Stimulated activated CD4-positive, alpha-beta T cell treated with anti-CD3 and anti-CD28 coated beads, TNF-alpha, amount 100 ng/mL, for 24 hours (primary cell): Measurements from ENCODE around the gene TBCK.
"Not testable (repeated sequence)": the region's sequence is repeated elsewhere in the genome, so short reads cannot be mapped to it uniquely, and the experiment has no call there.

Experiments used
- DNase-seq, 3 experiments: peaks; one replicate each; pipeline ENCODE4 v3.0.0-alpha.2; 2020; ENCODE audit warnings: low read depth in 3 of 3

Gene TBCK

GRCh38 chr4:106116025-106116424, 200.0 kb downstream of the TBCK start:
- DNase-seq: no peak

DNA sequence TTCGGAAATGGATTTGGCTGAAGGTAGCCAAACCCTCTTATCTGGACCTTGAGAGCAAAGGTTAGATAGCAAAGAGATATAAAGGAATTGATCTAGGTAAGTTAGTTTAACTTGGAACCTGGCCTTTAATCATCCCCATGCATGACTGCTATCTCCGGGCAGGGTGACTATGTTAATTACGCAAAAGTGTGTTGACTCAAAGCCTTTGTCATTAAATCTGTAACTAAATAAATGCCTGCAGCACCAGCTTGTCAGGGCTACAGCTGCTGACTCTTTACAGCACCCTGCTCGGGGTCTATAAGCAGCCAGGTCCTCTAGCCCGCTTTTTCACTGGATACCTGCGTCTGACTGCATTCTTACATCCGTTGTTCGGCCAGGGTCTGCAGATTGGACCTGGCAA, 201.7 kb downstream of the TBCK start:
- DNase-seq: no peak

GRCh38 chr4:106111778-106112469, 204.1 kb downstream of the TBCK start:
- DNase-seq: not testable (repeated sequence)

GRCh38 chr4:106109929-106110328, 206.1 kb downstream of the TBCK start:
- no peak for DNase-seq

GRCh38 chr4:106105697-106106096, 210.3 kb downstream of the TBCK start:
- no peak for DNase-seq

DNA sequence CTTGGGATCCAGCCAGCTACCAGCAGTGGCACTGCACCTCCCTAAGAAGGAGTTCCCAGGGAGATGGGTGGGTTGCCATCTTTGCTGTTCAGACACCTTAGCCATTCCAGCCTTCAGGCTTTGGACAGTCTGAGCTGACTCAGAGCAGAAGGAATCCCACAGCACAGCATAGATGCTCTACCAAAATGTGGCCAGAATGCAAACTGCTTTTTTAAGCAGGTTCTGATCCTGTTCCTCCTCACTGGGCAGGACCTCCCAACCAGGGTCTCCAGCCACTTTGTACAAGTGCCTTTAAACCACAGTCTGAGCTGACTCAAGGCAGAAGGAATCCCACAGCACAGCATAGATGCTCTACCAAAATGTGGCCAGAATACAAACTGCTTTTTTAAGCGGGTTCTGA, 211.7 kb downstream of the TBCK start:
- DNase-seq: no peak

- DNase-seq: no peak
Measured at GRCh38 chr4:106096454-106096853, 219.6 kb downstream of the TBCK start.

DNA sequence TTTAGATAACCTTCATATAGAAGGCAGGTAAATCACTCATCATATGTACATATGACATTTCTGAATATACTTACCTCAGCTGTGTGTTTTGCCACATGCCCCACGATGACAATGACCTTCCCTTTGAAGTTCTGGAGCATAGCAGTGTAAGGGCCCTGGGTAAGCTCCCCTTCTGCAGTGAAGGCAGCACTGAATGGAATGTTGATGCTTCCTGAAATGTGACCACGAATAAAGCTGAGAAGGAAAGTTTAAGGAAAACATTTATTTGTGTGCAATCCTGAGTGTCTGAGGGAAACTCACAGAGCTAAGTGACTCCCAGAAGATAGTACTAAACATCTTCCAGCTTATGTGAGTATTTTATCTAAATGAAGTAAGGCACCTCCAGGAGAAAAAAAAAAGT, 220.6 kb downstream of the TBCK start:
- no peak for DNase-seq

DNA sequence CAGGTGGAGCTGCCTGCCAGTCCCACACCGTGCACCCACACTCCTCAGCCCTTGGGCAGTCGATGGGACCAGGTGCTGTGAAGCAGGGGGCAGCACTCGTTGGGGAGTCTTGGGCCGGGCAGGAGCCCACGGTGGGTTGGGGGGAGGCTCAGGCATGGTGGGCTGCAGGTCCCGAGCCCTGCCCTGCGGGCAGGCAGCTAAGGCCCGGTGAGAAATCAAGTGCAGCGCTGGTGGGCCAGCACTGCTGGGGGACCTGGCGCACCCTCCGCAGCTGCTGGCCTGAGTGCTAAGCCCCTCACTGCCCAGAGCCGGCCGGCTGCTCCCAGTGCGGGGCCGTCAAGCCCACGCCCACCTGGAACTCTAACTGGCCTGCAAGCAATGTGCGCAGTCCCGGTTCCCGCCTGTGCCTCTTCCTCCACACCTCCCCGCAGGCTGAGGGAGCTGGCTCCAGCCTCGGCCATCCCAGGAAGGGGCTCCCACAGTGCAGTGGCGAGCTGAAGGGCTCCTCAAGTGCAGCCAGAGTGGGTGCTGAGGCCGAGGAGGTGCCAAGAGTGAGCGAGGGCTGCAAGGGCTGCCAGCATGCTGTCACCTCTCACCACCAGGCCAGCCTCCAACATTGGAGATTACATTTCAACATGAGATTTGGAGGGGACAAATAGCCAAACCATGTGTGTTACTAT, 223.5 kb downstream of the TBCK start:
- DNase-seq: no peak

GRCh38 chr4:106090826-106091225, 225.2 kb downstream of the TBCK start:
- no peak for DNase-seq

DNA sequence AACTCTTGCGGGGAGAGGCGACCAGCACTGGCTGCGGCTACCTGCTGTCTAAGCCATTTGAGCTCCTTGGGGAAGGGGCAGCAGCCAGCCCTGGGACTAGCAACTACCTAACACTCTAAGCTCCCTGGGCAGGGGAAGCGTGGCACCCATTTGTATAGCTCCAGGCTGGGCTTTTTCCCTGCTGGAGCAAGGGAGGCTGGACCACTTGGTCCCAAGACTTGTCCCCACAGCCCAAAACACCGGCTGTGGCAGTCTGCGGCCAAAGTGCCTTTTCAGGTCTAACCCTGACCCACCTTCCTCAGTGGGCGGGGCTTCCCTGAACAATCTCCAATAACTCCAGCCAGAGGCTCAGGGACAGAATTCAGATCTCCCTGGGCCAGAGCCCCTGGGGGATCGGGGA, 232.9 kb downstream of the TBCK start:
- DNase-seq: no peak

- DNase-seq: no peak
Measured at GRCh38 chr4:106080376-106080775, 235.6 kb downstream of the TBCK start.

DNA sequence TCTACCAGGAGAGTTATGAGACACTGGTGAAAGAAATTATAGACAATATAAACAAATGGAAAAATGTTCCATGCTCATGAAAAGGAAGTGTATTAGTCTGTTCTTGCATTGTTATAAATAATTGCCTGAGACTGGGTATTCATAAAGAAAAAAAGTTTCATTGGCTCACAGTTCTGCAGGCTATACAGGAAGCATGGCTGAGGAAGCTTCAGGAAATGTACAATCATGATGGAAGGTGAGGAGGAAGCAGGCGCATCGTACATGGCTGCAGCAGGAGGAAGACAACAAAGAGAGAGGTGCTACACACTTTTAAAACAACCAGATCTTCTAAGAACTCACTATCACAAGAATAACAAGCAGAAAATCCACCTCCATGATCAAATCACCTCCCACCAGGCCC, 236.4 kb downstream of the TBCK start:
- no peak for DNase-seq

GRCh38 chr4:106065018-106065417, 251.0 kb downstream of the TBCK start:
- DNase-seq: no peak

- DNase-seq: no peak
Measured at GRCh38 chr4:106063009-106063408, 253.0 kb downstream of the TBCK start.

- no peak for DNase-seq
Measured at GRCh38 chr4:106062452-106062875, 253.5 kb downstream of the TBCK start.

GRCh38 chr4:106058921-106059320, 257.1 kb downstream of the TBCK start:
- DNase-seq: no peak

- DNase-seq: no peak
Measured at GRCh38 chr4:106056914-106057313, 259.1 kb downstream of the TBCK start.

GRCh38 chr4:106051514-106051913, 264.5 kb downstream of the TBCK start:
- no peak for DNase-seq

GRCh38 chr4:106049490-106049889, 266.5 kb downstream of the TBCK start:
- DNase-seq: no peak

DNA sequence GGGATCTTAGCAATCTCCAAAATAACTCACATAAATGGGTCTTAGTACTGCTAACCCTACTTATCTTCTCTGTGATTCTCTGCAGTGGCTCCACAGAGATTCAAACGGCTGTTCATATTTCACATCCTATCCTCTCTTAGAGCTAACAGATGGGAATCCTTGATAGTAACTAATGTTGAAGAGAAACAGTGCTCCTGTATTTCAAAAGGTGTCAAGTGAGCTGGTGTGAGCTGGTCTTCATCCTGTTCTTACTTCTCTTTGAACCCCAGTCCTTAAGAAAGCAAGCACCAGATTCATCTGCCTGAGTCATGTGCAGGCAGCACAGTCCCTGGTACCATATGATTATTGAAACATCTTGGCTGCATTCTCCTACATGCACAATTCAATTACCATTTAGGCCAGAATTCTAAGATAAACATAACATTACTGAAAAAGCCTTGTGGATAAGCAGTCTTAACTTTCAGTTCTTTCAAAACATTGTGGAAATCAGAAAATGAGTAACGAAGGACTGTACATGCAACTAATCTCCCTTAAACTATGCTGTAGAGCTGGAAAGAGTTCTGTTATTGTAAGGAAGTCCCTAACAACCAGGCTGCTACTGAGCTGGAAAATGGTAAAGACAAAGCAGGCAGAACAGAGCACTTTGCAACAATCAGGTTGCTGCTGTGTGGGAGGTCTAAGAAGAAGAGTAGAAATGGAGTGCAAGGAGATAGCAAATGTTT, 267.6 kb downstream of the TBCK start:
- no peak for DNase-seq

DNA sequence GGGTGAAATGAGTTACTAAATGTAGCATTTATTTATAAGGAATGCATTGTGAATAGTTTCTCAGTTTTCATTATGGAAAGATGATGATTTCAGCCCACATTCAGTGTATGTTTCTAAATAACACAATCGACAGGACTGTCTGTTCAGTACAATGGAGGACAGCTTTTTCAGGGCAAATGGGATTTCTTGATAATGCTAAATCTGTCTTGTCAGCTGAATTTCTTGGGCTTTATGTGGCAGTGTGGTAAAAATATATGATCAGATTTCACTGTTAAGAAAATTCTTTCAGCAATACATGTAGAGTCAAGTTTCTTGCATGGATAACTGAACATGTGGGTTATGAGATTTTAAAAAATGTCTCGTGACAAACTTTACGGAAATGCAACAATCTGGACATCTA, 269.9 kb downstream of the TBCK start:
- no peak for DNase-seq
